Kidney glomerular epithelial cell (primary cell): ENCODE results near the gene TEX28.
"Not testable (repeated sequence)": the region's sequence is repeated elsewhere in the genome, so short reads cannot be mapped to it uniquely, and the experiment has no call there.

Experiments used
- DNase-seq: peaks from one replicate; lab custom pipeline; 2025; lab: John Stamatoyannopoulos, UW

TEX28 gene, protein sequence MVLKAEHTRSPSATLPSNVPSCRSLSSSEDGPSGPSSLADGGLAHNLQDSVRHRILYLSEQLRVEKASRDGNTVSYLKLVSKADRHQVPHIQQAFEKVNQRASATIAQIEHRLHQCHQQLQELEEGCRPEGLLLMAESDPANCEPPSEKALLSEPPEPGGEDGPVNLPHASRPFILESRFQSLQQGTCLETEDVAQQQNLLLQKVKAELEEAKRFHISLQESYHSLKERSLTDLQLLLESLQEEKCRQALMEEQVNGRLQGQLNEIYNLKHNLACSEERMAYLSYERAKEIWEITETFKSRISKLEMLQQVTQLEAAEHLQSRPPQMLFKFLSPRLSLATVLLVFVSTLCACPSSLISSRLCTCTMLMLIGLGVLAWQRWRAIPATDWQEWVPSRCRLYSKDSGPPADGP

DNA sequence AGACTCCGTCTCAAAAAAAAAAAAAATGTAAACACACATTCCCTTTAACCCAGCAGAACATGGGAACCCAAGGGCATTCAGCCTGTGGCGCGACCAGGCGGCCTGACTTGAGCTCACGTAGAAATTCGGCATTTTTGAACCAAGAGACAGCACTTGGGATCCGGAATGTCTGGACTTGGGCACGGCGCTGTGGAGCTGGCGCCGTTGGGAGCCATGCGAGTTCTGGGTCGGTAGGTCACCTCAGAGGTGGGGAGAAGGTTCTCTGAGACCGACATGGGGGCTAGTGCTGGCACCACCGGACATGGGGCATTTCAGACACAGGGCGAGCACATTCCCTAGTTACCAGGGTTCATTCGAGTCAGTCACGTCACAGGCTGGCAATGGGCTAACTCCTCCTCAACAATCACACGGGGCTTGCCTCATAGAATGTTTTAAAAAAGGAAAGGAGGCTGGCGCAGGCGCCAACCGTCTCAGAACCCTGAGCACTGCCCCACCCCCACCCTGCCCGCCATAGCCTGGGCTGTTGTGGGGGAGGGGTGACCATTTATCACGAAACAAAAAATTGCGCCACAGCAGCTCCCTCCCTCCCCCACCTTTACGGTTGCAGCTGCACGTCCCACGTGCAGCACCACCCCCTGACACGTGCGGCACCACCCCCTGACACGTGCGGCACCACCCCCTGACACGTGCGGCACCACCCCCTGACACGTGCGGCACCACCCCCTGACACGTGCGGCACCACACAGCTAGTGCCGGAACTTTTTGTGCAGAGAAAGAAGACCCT lies at the start of gene TEX28:
Gene TEX28, minus strand, starts transcription at position 334 of the 784 bp plus-strand sequence. CDS start 3,007 bp downstream, outside the sequence.
- DNase-seq = no peak

DNA sequence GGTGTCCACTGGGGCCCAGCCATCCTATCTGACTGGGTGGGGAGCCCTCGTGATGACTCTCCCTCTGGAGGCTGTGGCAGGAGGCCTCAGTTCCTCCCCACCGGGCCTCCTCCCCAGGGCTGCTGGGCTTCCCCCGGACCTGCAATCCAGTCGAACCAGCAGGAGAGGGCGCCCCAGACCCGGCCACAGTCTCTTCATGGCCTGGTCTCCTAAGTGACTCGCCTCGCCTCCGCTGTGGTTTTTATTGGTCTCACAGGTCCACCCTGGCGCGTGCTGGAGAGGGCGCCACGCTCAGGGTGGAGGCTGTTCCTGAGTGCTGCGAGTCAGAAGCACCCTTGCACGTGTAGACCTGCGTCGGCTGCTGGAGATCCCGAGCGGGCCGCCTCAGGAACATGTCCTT lies 48.7 kb upstream of the TEX28 start:
- not testable (repeated sequence) for DNase-seq

DNA sequence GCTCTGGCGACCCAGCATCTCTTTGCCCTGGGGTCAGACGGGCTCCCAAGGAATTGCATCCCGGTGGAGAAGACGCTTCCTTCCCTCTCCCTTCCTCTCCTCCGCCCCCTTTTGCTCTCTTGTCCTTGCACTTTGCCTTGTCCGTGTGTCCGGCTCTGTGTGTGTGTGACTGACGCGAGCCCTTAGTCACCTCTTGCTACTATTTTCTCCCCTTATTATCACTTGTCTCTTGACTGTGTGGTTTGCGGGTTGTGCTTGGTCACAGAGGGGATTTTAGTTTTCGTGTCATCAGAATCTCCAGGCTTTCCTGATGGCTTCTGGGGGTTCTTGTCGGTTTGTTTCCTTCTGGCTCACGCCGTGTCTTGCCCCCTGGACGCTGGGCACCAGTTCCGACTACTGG lies 48.1 kb upstream of the TEX28 start:
- not testable (repeated sequence) for DNase-seq

DNA sequence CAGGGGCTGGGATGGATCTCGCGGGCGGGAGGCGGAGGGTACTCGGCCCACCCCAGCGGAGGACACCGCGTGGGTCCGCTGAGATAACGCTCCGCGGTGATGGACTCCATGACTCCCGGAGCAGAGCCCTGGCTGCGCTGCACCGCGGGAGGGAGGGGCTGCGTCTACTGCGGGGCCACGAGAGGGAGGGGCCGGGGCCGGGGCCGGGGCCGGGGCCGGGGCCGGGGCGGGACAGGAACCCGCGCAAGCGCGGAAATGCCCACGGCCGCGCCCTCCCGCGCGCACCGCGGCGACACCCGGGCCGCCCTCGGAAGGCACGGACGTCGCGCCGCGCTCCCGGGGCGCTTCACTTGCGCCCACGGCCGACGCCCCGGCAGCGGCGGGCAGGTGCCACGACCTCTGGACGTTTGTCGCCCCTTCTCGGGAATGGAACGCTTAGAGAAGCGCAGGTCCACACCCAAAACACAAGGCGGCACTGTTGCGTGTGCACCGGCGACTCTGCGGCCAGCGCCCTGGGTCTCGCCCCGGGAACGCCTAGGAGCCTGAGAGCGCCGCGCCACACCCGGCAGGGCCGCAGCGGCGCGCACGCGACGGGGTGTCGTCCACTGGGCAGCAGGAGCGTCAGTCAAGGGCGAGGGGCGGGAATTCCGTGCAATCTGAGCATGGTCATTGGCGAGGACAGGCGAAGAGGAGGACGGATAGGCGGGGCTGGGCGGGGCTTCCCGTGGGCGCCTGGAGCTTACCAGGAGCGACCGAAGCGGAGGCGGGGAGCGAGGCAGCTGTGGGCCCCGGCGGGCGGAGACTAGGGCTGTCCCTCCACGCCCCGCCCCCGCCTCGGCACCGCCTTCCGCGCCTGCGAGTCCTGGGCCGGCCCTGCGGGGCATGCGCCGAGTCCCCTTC lies 46.7 kb upstream of the TEX28 start:
- DNase-seq = not testable (repeated sequence)

DNA sequence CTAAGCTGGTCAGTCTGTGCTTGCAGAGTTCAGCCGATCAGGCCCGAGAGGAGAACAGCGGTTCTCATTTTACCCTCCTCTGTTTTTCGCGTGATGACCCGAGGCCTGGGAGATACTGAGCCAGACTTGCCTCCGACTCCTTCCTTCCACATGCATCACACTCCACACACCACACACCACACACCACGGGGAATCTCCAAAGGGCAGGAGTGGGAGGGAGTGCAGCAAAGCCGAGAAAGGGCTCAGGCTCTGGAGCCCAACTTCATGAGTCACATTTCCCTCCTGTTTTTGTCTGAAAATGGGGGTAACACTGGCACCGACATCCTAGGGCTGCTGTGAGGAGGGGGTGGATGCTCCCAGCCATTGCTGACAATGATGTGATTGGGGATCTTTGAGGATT lies 39.6 kb upstream of the TEX28 start:
- no peak for DNase-seq

DNA sequence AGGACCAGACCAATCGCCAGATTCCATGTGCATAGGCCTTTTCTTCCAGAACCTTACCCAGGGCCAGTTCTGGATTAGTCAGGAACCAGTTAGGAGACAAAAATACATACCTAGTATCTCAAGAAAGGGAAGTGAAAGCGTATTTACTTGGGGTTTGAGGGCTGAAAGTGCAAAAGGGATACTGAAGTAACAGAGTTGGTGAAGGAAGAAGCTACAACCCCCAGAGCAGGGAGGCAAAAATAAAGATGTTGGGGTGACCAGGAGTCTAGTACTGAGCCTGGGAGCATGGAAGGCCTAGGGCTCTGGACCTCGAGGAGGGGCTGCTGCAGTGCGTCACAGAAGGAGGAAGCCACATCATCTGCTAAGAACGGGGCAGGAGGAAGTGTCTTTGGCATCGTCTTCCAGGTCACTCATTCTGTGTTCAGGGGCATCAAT lies 38.9 kb upstream of the TEX28 start:
- DNase-seq = no peak

DNA sequence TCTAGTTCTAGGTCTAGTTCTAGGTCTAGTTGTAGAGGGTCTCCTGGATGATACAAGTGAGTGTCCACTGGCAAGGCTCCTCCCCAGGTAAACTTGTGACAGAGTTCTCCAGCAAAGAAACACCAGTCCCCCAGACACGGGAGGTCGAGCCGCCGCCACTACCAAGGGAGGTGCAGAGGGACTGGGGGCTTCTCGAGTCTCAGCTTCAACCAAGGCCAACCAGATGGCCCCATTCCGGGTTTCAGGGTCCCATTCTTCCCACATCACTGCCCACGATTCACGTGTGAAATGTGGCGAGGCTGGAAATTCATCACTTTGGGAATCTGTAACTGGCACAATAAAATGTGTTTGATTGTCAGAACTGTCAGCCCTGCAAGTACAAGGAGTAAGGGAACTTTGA lies 38.2 kb upstream of the TEX28 start:
- no peak for DNase-seq

DNA sequence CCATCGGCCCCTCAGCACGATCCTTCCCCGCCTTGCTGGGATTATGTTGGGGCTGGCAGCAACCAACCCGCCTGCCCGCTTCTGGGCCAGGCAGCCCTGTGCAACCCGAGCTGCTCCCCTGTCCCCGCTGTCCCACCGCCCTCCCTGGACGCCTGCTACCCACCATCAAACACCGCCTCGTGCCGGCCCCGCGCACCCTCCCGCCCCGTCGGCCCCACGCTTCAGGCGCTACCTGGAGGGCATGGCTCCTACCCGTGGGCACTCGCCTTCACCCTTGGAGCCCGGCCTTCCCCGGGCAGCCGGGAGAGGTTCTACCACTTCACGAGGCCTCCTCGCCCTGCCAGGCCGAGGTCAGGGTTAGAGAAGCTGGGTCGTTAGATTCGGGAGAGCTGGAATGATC lies 37.6 kb upstream of the TEX28 start:
- DNase-seq = no peak

DNA sequence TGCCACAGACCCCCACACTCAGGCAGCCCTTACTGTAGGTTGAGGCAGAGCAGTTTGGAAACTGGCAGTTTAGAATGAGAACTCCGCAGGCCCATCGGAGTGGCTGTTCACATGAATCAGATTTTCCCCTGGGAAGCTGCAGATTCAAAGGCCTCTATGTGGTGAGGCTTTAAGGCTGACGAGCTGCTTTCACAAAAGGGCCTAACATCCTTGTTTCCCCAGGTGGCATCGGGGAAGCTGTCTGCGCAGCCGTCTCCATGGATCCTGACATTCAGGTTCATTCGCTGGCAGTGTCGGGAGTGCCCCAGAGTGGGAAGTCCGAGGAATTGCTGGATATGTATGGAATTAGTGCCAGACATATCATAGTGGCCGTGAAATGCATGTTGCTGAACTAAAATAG lies 34.4 kb upstream of the TEX28 start:
- DNase-seq = no peak

DNA sequence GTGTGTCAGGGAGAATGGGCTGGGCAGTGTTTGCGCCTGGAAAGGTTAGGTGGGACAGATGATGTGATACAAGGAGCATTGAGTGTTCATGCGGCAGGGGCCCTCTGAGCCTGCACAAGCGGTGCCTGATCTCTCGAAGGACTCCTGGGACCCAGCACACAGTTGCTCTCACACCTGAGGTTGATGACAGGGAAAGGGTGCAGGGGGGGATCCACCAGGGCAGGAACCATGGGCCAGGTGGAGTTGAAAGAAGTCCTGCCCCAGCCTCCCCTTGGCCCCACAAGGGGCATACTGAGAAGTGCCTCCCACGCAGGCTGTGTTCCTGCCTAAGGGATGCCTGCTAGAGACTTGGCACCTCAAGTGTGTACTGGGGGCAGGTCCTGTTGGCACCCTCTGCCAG lies 33.7 kb upstream of the TEX28 start:
- no peak for DNase-seq

DNA sequence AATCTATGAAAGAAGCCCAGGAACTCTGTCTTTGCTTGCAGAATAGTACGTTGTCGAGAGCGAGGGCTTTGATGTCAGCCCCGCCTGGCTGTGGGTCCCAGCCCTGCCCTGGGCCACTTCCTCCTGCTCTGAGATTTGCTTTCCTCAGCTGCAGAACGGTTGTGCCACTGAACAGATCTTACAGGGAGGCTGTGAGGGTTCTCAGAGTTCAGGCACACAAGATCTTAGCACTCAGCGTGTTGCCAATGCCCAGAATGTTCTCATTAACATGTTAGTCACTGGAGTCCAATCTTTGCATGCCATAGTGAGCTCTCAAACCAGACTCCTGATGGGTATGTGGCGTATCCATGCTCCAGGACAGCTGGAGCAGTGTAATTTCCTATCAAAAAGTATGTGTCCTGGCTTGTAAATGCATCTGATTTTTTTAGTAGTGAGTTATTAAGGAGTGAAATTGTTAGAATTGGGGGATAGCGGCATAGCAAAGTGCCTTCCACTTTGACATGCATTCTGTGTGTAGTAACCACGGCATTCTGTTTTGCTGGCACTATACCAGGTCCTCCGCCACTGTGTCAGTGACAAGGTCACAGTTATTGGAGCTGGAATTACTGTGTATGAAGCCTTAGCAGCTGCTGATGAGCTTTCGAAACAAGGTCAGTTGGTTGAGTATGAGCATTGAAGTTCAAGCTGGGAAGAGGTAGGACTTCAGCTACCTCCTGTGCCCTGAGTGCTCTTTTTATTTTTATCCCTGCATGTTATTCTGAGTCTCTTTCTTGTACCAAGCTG lies 32.3 kb upstream of the TEX28 start:
- DNase-seq = no peak

DNA sequence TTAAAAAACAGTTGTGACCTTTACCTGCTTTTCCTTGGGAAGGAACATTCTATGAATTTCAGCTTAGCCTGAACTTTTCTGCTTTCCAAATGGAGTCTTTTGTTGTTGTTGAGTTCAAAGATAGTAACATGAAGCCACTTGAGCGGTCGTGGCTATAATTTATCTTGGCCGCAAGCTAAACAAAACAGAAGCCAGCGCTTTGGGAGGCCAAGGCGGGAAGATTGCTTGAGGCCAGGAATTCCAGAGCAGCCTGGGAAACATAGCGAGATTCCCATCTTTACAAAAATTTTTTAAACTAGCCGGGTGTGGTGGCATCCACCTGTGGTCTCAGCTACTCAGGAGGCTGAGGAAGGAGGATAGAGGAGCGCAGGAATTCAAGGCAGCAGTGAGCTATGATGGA lies 30.6 kb upstream of the TEX28 start:
- peak; percentile 6 for DNase-seq

DNA sequence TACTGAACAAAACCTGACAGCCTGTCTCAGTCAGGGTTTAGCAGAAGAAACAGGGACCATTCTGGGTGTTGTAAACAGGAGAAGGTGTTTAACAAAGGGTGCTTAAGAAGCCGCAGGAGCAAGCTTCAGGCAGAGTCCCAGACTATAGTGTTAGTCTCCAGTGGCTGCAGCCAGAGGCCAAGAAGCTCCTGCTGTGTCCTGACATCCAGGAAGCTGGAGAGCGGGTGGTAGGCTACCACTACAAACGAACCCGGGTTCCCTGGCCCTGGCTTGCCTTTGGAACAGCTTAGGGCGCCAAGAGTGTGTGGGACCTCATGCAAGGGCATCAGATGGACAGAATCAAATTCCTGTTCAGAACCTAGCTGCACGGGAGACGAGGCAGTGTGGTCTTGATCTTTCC lies 28.6 kb upstream of the TEX28 start:
- DNase-seq = no peak

DNA sequence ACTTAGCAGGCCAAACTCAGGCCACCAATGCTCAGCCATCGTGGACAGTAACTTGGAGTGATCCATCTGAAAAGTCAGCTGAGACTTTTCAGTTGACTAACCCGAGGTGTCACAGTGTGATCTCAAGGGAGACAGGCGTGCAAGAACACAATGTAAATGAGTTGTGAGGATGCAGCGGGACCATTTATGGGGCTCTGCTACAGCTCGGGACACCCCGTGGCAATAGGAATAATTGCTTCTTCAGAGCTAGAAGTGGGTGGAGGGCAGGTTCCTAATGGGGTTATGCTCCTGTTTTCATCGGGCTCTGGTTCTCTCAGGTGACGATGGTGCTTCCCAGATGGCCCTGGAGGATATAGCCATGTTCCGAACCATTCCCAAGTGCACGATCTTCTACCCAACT lies 28.0 kb upstream of the TEX28 start:
- no peak for DNase-seq

DNA sequence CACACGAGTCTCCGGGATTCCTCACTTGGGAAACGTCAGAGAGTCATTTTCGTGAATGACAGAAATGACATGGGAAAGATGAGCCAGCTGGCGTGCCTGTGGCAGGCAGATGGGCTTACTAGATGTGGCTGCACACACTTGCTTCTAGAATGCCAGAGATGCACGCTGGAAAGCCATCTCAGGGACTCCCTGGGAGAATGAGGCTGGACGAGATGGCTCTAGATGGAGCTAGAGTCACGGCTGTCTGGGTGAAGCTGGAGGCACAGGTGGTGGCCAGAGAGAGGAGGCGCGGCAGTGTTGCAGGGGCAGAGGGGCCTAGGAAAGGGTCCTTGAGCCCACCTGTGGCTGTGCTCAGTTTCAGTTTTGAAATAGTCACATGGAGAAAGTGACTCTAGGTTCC lies 26.7 kb upstream of the TEX28 start:
- no peak for DNase-seq

DNA sequence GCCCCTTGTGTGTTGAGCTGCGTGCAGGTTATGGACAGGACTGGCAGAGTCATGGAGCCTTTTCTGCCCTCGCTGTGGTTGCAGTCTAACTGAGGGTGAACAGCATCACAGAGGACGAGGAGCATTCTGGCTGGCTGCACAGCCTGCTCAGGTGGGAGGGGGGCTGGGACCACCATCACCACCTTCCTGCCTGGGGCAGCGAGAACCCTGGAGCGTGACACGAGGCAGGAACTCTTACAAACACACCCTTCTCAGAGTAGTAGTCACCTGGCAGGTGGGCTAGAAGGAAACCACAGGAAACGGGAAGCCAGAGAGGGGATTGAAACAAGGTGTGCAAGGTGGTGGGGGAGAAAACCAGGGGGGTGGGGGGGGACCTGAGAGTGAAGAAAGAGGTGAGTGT lies 26.2 kb upstream of the TEX28 start:
- no peak for DNase-seq

DNA sequence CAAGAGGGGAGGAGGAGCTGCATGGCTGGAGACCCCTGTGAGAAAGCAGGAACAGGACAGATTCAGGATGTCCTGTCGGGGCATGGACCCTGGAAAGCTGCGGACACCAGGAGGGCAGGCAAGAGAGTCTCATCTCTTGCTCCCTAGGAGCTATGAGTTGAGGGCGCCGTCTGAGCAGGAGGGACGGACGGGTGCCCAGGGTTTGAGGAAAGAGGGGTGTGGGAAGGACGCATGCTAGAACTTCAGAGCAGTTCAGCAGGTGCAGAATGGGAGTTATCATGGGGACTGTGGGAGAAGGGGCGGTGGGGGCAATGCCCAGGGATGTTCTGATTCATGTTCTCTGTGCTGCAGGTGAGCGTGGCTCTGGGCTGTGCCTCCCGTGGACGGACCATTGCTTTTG lies 25.5 kb upstream of the TEX28 start:
- no peak for DNase-seq

DNA sequence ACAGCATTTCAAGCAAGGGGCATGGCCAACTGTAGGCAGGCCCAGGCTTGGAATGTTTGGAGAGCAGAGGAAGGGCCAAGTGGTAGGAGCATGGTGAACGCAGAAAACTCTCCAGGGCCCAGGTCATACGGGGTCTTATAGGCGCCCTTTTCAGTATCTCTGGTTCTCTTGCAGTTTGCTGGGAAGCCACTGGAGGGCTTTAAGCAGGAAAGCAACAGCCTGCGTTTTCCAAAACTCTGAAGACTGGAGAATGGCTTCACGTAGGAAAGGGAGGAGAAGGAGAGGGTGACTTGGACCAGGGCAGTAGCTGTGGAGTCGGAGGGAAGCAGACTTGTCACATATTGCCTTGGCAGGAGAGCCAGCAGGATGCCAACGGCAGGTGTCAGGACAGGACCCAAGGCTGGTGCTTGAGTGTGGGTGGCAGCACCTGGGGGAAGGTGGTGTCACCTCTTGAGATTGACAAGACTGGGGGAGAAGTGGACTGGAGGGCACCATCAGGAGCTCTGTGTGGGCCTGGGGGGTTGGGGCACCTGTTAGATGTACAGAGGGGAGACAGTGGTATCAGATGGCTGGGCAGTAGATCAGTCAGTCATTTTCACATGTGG lies 22.6 kb upstream of the TEX28 start:
- DNase-seq = no peak

DNA sequence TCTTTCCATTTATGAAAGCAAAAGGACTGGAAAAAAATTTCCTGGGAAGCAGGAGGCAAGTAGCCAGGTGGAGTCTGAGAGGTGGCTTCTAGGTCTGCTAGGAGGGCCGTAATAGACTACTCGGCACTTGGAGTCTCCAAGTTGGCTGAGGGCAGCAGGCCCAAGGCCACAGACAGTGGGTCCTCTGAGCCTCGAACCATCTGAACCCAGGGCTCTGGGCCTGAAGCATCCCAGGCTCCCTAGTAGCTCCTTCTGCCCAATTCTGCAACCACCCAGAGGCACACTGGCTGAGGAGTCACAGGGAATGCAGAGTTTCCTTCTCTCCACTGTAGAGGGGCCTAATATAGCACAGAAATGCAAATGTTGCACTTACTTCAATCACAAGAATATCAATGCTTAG lies 20.5 kb upstream of the TEX28 start:
- DNase-seq = no peak

DNA sequence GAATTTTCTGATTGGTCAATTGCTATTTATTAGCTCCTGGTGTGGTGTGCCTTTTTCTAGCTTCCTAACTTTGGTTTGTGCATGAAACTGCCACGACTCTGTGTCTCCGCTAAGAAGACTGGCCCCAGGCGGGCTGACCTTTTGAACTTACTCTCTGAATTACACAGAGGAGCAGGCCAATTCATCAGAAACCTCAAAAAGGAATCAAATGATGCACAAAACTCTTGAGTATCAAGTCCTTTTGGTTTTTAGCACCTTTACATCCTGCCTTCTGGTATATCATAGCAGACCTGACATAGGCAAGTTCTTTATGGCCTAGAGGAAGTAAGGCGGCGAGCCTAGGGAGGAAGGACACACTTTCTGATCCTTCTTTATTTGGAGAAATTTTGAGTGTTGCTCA lies 18.2 kb upstream of the TEX28 start:
- no peak for DNase-seq

DNA sequence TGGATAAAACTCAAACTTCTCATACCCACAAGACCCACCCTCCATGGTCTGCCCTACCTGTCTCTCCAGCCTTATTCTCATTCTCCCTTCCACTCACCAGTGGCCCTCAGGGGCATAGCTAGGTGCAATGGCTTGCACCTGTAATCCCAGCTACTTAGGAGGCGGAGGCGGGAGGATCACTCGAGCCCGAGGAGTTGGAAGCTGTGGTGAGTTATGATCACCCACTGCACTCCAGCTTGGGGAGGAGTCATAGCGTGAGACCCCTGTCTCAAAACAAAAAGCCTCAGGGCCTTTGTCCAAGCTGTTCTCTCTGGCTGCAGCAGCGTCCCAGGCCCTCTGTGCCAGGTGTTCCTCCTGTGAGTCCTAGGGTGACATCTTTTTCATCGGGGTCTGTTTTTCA lies 17.2 kb upstream of the TEX28 start:
- no peak for DNase-seq
